ENCODE data around the gene BBS9. TPM values are rescaled to one million over a fixed set of nuclear protein-coding genes. Genes with fewer than 3 reads are reported as not detected.
"Not testable (repeated sequence)": the region's sequence is repeated elsewhere in the genome, so short reads cannot be mapped to it uniquely, and the experiment has no call there.

BBS9 gene
- 13.0 TPM for polyA plus RNA-seq (2013, experiment 1 of 2; ENCODE audit: insufficient read length)
- 11.6 TPM for polyA plus RNA-seq (2013, experiment 2 of 2; ENCODE audit: insufficient read length)

DNA sequence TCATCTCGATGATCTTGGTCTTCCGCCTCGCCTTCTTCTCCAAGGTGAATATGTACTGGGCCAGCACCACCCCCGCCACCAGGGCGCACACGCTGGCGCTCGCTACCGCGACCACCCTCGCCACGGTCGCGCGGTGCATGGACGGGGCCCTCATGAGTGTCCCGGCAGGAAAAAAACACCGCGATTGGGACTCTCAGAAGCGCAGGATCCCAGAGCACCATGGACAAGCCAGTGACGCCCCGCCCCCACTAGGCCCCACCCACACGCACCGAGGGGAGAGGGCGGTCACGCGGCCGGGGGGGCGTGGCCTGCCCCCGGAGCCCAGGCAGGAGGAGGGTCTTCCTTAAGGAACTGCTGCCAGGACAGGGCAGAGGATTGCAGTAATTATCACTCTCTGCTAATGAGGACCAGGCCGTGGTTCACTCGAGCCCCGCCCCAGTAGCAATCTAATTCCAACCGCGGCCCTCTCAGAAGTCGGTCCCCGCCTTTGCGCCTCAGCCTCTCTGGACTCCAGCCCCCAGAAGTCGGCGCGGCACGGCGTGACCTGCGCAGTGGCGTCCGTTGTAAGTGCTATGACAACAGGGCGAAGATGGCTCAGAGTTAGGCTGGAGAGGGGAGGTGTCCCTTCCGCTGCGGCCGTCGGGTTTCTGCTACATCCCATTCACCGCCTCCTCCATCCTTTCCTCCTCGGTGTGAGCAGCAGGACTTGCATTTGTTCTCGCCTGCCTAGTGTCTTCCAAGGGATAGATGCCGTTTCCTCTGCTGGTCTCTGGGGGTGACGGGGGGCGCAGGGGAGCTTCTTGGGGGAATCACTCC, at the start of gene BBS9:
BBS9 (plus strand) TSS at position 575 of the 816 bp plus-strand sequence. CDS start 16,689 bp downstream, outside the sequence.
- DNase-seq, result peak; percentile 95

DNA sequence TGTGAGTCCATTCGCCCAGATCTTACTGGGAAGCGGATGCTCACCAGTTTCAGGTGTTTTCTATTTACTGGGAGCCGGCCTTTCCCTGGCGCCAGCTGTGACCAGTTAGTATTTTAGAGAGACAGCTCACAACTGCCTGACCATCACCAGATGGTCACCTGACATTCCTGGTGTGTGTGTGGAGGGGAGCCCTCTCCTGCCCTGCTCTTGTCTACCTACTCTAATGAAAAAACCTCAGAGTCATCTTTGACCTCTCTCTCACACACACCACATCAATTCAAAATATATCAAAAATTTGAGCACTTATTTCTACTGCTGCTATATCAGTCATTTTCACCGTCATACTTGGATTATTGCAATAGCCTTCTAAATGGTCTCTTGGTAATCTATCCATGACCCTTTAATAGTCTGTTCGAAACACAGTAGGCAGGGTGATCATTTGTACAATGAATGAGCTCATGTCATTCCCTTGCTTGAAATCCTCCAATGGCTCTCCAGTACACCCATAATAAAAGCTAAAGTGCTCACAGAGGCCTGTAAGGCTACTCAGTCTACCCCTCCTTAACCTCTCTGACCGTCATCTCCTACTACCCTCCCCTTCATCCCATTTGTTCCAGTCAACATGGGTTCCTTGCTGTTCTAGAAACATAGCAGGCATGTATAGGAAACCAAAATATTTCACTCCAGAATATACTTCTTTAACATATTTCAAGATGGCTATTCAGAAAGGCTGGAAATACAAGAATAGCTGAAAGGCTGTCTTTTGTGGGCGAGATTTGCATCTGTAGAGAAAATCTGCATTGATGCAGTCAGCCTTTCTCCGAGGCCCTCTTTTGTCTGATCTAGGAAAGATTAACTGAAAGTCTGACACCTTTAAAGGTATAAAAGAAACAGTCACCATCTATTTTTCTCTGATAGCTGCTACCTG, 49.3 kb upstream of the BBS9 start:
- DNase-seq, result no peak

DNA sequence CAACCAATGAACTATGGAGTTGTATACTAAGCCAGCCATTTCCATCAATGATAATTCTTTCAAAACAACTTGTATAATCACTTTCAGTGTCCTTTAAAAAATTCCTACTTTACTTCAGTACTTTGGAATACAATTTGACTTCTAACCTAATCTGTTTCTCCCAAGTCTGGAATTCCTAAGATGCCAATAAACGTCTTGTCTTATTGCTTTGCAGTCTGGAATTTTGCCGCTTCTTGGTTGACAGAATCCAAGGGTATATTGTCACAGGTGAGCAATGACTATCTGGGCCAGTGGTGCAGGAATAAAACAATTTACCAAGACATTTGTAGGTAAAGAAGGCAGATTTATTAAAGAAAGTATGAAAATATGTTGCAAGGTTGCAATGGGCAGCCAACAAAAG, 42.0 kb upstream of the BBS9 start:
- DNase-seq, result no peak

DNA sequence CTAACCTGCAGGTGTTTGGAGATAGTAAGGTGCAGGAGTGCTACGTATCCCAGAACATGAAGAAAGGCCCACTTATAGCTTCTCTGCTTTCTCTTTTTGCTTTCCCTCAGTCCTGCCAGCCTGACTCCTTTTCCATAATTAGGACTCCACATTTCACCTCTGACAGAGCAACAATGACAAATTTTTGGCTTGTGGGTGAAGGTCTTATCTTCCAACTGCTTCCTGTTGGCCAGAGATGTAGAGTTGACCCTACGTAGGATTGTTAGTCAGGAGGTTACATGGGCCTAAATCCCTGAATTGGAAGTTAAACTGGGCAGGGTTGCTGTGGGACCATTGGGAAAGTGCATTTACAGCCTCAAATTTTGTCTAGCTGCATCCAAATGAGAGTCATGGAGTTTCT, 41.5 kb upstream of the BBS9 start:
- no peak for DNase-seq

DNA sequence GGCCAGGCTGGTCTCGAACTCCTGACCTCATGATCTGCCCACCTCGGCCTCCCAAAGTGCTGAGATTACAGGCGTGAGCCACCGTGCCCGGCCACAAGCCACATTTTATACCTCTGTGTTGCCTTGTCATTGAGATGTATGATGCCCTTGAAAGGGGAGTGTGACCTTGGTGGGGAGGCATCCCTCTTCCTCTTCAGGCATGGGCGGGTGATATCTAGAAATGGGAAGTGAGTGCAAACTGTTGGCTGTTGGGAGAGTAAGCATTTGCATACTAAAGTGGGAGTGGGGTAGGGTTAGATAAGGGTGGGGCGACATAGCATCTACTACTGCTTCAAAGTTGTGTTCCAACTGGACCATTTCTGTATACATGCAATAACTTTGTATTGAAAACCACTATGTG, 40.2 kb upstream of the BBS9 start:
- DNase-seq, result no peak

DNA sequence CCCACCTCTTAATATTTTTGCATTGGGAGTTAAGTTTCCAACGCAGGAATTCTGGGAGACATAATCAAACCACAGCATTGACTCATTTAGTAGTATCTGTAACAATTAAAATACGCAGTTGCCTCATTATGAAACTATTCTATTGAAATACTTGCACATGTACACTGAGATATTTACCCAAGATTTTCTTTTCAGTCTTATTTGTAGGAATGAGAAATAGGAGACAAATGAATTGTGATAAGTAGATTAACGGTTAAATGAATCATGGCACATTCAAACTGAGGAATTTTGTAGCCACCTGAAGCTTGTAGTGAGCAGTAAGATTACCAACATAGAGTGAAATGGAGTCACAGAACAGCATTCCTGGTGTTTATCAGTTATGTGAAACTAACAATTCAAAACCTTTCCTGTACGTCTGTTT, 38.2 kb upstream of the BBS9 start:
- peak; percentile 51 for DNase-seq

DNA sequence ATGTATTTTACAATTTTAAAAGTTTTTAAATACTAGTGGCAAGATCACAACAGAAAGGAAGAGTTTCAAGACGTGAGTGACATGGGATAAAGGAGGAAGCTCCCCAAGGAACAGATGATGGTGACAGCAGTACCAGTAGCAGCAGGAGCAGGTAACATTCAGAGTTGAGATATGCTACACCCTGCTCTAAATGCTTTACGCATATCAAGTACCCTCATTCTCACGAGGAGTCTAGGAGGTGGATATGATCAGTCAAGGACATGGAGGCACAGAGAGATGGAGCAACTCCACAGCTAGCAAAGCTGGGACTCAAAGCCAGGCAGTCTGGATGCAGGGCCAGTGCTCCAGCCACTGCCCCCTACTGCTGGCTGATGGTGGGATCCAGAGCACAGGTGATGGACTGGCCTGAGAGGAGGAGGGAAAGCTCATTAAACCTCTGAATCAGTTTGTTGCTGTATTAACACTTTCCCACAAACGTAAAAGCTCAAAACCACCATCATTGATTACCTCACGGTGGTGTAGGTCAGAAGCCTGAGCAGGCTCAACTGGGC, 37.6 kb upstream of the BBS9 start:
- no peak for DNase-seq

DNA sequence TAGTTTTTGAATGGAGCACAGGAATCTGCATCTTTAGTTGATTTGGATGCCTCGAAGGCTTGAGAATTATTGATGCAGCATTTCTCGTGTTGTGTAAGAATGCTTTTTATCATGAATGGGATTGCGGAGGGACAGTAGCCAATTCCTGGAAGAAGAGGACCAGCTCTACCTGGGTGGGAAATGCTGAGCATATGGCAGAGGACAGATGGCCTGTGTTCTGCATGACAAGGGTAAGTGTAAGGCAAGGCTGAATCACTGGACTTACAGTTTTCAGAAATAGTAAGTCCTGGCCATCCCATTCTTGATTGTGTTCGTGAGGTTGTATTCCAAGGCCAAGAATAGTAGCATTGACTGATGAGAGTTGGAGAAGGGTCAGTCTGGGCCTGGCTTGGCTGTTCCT, 36.1 kb upstream of the BBS9 start:
- no peak for DNase-seq

DNA sequence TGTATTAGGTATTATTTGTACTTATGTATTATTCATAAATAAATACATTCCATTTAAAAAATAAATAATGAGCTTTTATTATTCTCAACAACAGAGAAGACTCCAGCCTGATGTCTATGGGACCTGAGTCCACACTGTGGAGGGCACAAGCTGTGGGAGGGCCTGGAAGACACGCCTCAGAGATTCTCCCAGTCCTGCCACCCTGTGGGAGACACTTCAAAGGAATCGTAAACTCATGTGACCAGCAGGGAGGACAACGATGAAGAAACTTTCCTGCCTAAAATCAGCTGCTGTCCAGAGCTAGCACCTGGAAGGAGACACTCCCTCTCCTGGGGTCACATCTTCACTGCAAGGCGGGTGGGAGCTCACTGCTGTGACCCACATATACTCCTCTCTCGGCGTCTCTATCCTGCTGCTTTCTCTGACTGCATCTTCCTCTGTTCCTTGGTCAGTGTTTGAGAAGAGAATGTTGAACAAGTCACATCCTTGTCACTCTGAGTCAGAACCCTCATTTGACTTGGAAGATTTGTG, 34.6 kb upstream of the BBS9 start:
- DNase-seq, result not testable (repeated sequence)

DNA sequence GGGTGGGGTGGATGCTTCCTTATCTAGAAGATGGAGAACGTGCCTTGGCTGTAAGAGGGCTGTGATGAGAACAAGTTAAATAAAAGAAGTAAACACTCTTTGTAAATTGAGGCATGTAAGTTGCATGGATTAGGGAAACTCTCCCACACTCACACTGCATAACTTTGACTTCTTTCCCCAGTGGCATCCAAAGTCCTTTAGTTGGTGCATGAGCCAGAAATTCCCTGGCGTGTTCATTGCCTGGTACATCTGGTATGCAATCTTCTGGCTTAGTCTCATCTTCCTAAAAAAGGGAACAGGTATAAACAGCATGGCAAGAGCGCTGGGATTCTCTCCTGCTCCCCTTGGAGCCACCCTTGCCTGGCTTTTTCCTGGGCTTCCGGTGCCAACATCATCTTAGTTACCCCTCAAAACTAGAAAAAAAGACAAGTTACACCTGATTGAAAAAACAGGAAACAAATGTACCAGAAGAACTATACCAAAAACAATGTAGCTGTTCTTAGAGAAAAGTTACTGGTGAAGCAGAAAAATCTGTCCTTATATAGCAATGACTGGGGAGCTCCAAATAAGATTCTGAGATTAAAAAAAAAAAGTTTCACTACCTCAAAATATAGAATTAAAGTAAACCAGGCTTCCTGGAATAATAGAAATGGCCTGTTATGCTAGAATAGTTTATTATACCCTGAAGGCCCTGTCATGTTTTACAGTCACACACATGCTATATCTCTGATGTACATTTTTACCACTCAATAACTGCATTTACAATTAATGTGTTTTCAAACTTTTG, 30.0 kb upstream of the BBS9 start:
- no peak for DNase-seq

DNA sequence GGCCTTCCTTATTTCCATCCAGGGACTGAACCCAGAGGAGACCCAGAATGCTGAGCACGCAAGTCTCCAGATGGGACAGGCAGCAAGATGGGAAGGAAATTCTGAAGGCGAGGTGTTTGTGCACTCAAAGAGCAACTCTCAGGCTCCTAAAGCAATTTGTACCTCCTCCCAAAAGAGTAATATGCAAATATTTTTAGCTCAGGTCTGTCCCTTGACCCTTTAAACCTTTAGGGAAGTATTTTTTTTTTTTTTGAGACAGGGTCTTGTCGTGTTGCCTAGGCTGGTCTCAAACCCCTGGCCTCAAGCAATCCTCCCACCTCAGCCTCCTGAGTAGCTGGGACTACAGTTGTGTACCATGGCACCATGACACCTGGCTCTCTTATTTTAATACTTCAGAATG, 28.6 kb upstream of the BBS9 start:
- no peak for DNase-seq

DNA sequence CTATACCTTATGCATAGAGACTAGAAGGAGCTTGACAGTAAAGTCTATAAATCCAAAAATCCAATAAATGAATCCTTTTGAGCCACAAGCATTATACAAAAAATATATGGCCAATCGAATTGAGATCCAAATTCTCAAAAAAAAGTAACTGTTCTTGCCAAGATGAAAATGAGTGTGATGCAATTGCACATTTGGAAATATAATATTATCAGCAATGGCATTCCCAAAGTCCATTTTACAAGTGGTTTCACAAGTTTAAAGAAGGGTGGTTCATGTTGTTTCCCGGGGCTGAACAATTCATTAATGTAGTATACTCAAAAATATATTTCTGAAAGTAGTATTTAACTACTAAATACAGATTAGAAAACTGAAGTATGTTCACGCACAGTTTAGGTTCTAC, 27.5 kb upstream of the BBS9 start:
- DNase-seq, result no peak

DNA sequence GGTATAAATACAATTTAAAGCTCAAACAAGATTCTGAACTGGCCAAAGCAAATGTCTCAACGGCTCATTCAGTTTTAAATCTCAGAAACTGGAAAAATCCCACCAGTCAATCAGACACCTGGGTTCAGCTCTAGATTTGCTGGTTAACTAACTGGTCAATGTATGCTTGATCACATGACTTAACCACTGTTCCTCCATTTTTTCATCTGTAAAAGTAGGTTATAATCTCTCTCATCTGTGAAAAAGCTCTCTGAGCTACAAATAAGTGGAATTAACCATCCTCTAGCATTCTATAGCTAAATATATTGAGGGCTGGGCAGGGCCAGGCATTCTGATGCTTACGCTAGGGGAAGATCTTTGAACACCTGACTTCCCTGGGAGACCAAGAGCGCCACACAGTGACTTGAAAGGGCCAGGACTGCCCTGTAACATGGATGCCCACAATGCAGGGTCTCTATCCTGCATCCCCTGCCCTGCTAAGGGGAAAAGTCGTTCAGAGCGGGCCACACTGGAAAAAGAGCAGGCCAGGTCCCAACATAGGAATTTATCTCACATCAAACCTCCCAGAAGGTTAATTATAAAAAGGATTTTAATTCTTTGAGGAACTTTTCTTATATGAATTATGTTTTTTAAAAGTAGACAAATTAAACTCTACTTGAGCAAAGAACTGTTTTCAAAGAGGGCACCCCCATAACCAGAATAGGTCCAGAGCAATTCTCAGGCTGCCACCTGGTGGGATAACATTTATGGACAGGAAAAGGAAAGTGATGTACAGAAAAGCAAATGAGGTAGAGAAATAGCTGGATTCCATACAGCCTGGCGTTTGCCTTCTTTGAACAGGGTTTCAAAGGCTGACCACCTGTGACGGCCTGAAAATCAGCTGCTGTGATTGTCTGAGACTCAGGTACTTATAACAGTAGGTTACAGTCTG, 22.0 kb upstream of the BBS9 start:
- DNase-seq, result peak; percentile 59

DNA sequence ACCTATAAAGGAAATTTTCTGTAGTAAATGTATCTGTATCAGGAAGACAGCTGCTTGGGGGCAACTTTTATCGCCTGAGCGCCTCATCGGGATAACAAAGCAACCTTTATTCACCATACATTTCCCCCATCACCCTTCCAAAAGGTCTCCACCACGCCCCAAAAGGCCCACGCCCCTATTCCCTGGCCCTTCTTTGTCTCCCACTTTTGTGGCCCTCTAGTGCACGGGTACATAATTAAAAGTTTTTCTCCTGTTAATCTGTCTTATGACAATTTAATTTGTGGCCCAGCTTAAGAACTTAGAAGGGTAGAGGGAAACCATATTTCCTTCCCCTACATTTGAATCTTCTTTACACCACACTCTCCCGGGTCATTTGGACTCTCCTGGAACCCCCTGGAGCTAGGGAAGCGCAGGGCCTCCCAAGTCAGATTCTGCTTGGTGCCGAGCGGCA, 20.8 kb upstream of the BBS9 start:
- no peak for DNase-seq

DNA sequence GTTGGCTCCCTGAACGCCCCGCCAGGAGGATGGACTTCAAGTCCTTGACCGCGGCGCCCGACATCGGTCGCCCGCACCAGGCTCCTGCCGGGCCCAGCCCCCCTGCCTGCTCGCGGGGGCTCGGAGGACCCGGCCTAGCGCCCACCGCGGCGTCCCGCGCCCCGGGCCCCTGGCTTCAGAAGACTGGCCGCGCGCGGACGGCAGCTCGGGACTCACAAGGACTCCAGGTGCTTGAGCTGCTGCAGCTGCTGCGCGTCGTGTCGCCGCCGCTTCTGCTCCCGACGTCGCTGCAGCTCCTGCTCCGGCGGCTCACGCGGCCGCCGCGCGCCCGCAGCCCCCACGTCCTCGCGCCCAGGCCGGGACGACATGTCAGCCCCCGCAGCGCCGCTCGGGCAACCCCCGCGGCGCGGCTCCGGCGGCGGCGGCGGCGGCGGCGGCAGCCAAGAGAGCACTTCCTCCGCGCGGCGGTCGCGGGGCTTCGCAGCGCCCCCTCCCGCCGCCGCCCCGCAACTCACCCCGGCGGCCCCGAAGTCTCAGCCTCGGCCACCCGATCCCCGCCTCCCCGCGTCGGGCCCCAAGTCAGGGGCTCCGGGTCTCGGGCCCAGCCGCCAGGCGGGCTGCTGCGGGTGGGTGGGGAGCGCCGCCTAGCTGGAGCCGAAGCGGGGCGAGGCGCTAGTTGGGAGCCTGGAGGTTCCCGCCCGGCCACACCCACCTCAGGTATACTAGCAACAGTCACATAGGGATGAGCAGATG, 20.2 kb upstream of the BBS9 start, which contains the start of gene RP9:
RP9 (minus strand) TSS at position 400 of the 753 bp plus-strand sequence; CDS start at position 368, 32 bp downstream.
- peak; percentile 73 for DNase-seq

DNA sequence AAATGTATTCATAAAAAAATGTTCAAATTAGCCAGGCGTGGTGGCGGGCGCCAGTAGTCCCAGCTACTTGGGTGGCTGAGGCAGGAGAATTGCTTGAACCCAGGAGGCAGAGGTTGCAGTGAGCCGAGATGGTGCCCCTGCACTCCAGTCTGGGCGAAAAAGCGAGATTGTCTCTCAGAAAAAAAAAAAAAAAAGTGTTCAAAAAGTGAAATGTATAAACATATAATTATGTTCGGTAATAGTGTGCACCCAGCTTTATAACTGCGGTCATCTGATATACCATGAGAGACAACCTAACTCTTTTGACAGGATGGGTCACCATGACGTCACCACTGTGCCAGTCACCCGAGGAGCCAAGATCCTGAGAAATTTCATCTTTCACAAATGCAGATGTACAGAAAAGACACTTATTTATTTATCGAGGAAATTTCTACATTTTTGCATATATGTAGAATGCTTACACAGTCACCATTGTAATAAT, 19.6 kb upstream of the BBS9 start:
- DNase-seq, result peak; percentile 15

DNA sequence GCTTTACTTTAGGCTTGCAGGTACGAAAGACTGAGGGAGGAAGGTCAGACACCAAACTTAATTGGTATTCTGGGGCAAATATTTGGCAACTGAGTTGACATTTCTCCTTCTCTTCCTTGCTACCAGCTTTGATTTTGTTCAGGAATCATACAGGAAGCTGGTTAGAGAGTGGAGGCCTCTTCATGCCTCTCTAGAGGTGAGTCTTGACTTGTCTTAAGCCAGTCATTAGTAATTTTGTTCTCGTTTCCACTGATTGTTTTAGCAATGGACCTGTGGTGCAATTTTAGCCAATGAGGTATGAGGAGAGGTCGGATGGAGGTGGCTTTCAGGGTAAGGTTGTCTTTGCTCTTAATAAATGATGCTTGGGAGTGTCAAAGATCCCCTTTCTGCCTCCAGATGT, 17.8 kb upstream of the BBS9 start:
- no peak for DNase-seq

DNA sequence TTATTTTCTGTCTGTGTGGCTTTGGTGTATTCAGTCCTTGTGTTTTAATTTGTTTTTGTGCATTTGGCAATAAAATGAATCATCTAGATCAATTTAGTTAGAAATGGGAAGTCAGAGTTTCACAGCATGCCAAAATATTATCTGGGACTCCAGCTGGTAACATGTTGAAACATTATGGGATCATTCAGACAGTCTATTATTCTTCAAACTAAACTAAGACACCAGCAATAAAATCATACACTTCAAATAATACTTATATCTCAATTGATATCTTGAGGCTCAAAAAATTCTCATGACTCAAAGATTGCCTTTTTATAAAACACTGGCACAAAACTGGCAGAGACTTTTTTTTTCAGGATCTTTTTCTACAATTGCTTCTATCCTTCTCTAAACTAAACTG, 14.4 kb upstream of the BBS9 start:
- DNase-seq, result no peak

DNA sequence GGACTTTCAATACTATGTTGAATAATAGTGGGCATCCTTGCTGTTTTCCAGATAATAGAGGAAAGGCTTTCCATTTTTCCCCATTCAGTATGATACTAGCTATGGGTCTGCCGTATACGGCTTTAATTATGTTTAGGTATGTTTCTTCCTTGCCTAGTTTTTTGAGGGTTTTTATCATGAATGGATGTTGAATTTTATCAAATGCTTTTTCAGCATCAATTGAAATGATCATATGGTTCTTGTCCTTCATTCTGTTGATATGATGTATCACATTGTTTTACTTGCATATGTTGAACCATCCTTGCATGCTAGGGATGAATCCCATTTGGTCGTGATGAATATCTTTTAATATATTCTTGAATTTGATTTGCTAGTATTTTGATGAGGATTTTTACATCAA, 11.0 kb upstream of the BBS9 start:
- DNase-seq, result no peak

DNA sequence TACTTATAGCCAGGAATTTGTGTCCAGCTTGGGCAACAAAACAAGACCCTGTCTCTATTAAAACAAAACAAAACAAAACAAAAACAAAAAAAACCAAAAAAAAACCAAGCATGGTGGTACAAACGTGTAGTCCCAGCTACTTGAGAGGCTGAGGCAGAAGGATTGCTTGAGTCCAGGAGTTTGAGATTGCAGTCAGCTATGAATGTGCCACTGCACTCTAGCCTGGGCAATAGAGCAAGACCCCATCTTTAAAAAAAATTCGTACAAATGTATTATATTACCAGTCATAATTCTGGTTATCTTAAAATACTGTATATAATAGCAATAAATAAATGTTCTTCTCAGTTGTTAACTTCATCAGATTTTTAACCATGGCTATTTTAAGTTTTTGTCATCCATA, 2.3 kb upstream of the BBS9 start:
- DNase-seq, result no peak

Data from fibroblast of skin of abdomen (primary cell).